ENCODE results near the gene TPRG1L.
A peak's percentile ranks its signal among the peaks of the same experiment; 100 is the strongest.

The TPRG1L gene

DNA sequence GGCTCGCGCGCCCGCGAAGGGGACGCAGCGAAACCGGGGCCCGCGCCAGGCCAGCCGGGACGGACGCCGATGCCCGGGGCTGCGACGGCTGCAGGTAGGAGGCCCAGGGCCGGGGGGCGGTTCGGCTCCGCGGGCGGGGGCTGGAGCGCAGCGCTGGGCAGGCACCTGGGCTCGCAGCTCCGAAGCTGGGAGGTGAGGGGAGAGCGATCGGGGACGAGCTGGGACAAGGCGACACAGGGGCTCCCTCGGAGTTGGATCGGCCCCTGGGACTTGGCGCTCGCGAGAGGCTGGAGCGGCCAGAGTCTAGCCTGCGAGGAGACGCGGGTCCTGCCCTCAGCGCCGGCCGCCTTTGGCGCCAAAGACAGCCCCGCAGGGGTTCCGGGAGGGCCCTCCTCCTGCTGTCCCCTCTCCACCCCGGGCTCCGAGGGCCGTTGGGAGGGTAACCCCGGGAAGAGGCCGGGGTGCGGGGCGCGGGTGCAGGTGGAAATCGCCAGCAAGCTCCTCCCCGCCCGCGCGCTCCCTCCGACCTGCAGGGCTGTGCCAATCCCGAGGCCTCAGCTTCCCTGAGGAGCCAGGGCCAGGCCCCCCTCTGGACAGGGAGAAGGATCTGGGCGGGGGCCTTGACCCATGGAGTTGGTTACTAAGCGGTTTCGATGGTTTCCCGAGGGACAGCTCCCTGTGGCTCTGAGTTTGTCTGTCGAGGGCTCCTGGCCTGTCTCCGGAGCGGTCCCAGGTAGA, 27.9 kb downstream of the TPRG1L start:
- DNase-seq, result no peak
- in situ Hi-C loops (cut with MboI; ENCODE audit: low pct_unique_long_range_greater_than_20kb, low sequenced_read_pairs), result no loop called here

GRCh38 chr1:3653286-3653618, 28.4 kb downstream of the TPRG1L start:
- in situ Hi-C loops (cut with MboI; ENCODE audit: low pct_unique_long_range_greater_than_20kb, low sequenced_read_pairs), result no loop called here

DNA sequence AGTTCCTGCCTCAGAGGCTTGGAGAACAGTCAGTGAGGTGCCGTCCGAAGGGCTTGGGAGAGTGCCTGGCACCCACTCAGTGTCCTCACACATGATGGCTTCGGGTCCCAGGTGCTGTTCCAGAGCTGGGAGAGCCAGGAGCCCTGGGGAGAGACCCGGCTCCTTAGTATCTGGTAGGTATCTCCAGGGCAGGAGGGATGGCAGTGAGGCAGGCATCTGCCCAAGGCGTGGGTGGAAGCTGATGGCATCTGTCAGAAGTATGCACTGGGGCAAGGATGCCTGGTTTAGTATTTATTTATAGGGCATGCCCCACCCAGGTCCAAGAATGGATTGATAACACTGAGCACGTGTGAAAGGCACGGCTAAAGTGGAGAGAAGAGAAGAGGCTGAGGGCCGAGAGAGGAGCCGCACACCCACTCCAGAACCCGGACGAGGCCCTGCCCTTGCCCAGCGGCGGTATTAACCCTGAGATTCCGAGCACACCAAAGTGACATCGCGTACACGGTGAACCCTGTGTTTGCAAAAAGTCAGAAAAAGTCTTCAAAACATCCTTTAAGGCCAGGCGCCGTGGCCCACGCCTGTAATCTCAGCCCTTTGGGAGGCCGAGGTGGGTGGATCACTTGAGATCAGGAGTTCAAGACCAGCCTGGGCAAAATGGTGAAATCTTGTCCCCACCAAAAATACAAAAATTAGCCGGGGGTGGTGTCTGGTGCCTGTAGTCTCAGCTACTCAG, 29.9 kb downstream of the TPRG1L start:
- in situ Hi-C loops (cut with MboI; ENCODE audit: low pct_unique_long_range_greater_than_20kb, low sequenced_read_pairs), result no loop called here
- no peak for DNase-seq

More at GRCh38 chr1:3653286-3653618, 28.4 kb downstream of the TPRG1L start:
- no peak for DNase-seq

- in situ Hi-C loops (cut with MboI; ENCODE audit: low pct_unique_long_range_greater_than_20kb, low sequenced_read_pairs), result no loop called here
- no peak for DNase-seq
These were observed 31.8 kb downstream of the TPRG1L start for GRCh38 chr1:3656450-3657095.

DNA sequence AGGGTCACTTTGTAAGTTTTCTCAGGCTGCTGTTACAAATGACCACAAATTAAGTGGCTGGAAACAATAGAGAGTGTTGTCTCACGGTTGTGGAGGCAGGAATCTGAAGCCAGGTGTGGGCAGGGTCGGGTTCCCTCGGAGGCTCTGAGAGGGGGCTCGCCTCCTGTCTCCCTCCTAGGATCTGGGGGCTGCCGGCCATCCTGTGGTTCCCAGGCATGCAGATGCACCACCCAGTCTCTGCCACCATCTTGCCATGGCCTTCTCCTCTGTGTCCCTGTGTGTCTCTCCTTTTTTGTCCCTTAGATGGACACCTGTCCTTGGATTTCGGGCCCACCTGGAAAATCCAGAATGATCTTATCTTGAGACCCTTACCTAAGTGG, 32.3 kb downstream of the TPRG1L start:
- in situ Hi-C loops (cut with MboI; ENCODE audit: low pct_unique_long_range_greater_than_20kb, low sequenced_read_pairs), result no loop called here

GRCh38 chr1:3657578-3658230, 32.9 kb downstream of the TPRG1L start:
- no peak for DNase-seq
- in situ Hi-C loops (cut with MboI; ENCODE audit: low pct_unique_long_range_greater_than_20kb, low sequenced_read_pairs), result no loop called here

More for the DNA sequence above, 32.3 kb downstream of the TPRG1L start:
- DNase-seq, result no peak

DNA sequence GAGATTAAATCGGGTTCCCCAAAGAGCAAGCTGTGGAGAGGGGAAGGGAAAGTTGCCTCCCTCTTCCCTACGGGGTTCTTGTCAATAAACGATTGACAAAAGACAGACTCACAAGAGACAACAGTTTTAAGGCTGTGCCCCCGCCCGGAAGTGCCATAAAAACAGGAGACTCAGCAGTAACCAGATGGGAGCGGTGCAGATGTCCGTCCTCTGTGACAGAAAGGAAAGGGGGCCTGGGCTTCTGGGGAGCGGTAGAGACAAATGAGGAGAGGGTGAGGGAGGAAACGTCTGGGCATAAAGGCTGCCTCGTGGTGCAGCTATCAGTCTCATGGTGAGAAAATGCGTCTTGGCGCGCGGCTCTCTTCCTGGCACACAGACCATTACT, 33.4 kb downstream of the TPRG1L start:
- no peak for DNase-seq
- in situ Hi-C loops (cut with MboI; ENCODE audit: low pct_unique_long_range_greater_than_20kb, low sequenced_read_pairs), result no loop called here

GRCh38 chr1:3659093-3659492, 34.3 kb downstream of the TPRG1L start:
- in situ Hi-C loops (cut with MboI; ENCODE audit: low pct_unique_long_range_greater_than_20kb, low sequenced_read_pairs), result no loop called here
- no peak for DNase-seq

DNA sequence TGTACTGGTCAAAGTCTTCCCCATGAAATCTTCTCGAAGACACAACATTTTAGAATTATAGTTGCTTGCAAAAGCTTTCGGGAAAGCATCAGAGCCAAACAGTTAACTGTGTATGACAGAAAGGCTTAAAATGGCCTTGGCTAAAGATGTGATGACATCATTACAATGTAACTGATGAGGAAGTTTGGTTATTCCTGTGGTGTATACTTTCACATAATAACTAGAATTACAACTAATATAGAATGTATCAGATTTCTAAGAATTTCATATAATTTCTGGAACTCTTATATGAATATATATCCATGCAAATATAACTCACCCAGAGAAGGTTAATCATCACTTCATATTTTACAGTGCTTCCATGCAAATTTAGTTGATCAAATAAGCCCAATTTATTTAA, 35.9 kb downstream of the TPRG1L start:
- no peak for DNase-seq

GRCh38 chr1:3661631-3662030, 36.8 kb downstream of the TPRG1L start:
- in situ Hi-C loops (cut with MboI; ENCODE audit: low pct_unique_long_range_greater_than_20kb, low sequenced_read_pairs), result no loop called here
- no peak for DNase-seq

More for the DNA sequence above, 35.9 kb downstream of the TPRG1L start:
- in situ Hi-C loops (cut with MboI; ENCODE audit: low pct_unique_long_range_greater_than_20kb, low sequenced_read_pairs), result no loop called here

DNA sequence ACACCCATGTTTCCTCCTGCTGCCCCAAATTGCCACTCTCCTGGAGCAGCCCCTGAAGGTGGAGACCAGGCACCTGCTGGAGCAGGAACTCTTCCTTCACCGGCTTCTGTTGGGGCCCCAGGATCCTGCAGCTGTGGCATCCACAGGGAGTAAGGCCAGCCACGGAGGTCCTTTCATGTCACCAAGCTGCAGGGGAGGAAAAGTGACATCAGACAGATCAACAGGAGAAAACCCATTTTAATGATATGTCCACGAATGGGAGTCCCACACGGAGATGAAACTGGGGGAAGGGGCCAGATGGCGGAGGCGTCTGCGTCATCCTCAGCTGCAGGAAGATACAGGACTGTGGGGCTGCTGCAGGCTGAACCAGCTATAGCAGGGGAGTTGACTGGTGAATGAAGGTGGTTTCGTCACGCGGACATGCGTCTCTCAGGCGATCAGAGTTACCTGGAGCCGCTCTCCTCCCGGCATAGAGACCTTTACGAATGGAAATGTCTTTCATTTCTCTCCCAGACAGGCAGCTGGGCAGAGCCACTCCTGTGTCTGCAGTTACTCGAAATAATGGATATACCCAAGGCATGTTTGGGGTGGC, 37.4 kb downstream of the TPRG1L start:
- no peak for DNase-seq
- in situ Hi-C loops (cut with MboI; ENCODE audit: low pct_unique_long_range_greater_than_20kb, low sequenced_read_pairs), result no loop called here

DNA sequence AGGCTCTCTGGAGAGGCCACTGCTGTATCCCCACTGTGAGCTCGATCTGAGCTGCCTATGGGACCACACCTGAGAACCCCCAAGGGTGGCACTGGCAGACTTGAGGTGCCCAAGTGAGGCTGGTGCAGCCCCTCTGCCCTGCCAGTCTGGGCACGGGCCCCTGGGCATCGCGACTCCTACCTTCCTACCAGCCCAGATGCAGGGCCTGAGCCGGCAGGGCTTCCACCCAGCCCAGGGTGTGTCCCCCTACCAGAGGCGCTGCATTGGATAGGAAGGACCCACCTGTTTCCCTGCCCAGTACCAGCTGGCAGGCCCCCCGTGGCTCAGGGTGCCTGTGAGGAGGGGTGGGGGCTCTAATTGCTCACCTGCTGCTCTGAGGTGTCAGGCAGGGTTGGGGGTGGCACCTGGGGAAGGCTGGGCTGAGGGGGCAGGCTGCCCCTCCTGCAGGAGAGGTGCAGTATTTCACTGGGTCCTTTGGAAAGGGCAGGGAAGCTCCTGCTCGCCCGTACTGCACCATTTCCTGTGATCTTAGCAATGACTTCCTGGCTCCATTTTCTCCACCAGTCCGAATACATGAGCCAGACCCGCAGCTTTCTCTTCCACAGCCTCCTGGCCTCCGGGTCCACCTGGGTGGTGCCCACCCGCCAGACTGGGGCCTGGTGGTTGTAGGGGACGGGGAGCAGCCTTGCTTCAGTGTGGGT, 39.3 kb downstream of the TPRG1L start:
- in situ Hi-C loops (cut with MboI; ENCODE audit: low pct_unique_long_range_greater_than_20kb, low sequenced_read_pairs), result no loop called here
- DNase-seq, result no peak

- in situ Hi-C loops (cut with MboI; ENCODE audit: low pct_unique_long_range_greater_than_20kb, low sequenced_read_pairs), result no loop called here
- DNase-seq, result no peak
These were observed 40.0 kb downstream of the TPRG1L start for GRCh38 chr1:3664700-3665375.

GRCh38 chr1:3668148-3668547, 43.3 kb downstream of the TPRG1L start:
- no peak for DNase-seq
- in situ Hi-C loops (cut with MboI; ENCODE audit: low pct_unique_long_range_greater_than_20kb, low sequenced_read_pairs), result no loop called here

- in situ Hi-C loops (cut with MboI; ENCODE audit: low pct_unique_long_range_greater_than_20kb, low sequenced_read_pairs), result no loop called here
- DNase-seq, result peak; percentile 66
These were observed 43.9 kb downstream of the TPRG1L start for GRCh38 chr1:3668585-3669300.

DNA sequence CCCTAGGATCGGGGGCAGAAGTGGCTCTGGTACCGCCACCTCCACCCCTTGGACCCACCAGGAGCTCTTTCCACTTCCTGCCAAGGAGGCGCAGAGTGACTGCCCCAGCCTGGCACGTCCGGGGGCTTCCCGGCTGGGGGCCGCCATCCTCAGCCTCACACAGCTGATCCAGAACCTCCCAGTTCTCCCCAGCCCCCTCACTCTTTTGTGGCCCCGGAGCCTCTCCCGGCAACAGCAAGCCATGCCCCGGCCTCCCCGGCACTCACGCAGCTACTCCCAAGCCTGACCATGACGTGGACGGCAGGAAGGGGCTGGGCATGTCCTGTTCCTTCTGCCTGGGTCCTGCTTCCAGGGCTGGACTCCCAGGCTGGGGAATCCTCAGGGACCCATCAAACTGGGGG, 44.6 kb downstream of the TPRG1L start:
- in situ Hi-C loops (cut with MboI; ENCODE audit: low pct_unique_long_range_greater_than_20kb, low sequenced_read_pairs), result no loop called here
- DNase-seq, result no peak

- no peak for DNase-seq
These were observed 45.2 kb downstream of the TPRG1L start for GRCh38 chr1:3669971-3670431.

GRCh38 chr1:3670823-3671265, 46.0 kb downstream of the TPRG1L start:
- in situ Hi-C loops (cut with MboI; ENCODE audit: low pct_unique_long_range_greater_than_20kb, low sequenced_read_pairs), result no loop called here
- DNase-seq, result no peak

More at GRCh38 chr1:3669971-3670431, 45.2 kb downstream of the TPRG1L start:
- in situ Hi-C loops (cut with MboI; ENCODE audit: low pct_unique_long_range_greater_than_20kb, low sequenced_read_pairs), result no loop called here
